GM19468 (cell line): Measurements from ENCODE around the gene PTPRZ1.

Experiments used
- ATAC-seq: cut with Tn5 transposase; IDR thresholded peaks from one replicate; pipeline ENCODE4 v1.9.1; 2021; ENCODE audit warnings: mild to moderate bottlenecking, moderate library complexity, moderate number of reproducible peaks; ENCODE audit not compliant: unreplicated experiment; ENCODE audit errors: extremely low read depth

The PTPRZ1 gene

GRCh38 chr7:122035876-122036275 is 162.9 kb downstream of the PTPRZ1 start:
- no peak for ATAC-seq

- ATAC-seq: no peak
These were observed 165.2 kb downstream of the PTPRZ1 start for GRCh38 chr7:122038134-122038533.

- no peak for ATAC-seq
These were observed 165.9 kb downstream of the PTPRZ1 start for GRCh38 chr7:122038904-122039303.

GRCh38 chr7:122040147-122040546 is 167.2 kb downstream of the PTPRZ1 start:
- no peak for ATAC-seq

- no peak for ATAC-seq
These were observed 173.4 kb downstream of the PTPRZ1 start for GRCh38 chr7:122046402-122046801.

GRCh38 chr7:122054393-122054792 is 181.4 kb downstream of the PTPRZ1 start:
- no peak for ATAC-seq

- ATAC-seq: no peak
These were observed 182.1 kb downstream of the PTPRZ1 start for GRCh38 chr7:122055073-122055472.

GRCh38 chr7:122056977-122057376 is 184.0 kb downstream of the PTPRZ1 start:
- no peak for ATAC-seq

GRCh38 chr7:122059542-122059941 is 186.6 kb downstream of the PTPRZ1 start:
- no peak for ATAC-seq

- ATAC-seq: no peak
These were observed 190.2 kb downstream of the PTPRZ1 start for GRCh38 chr7:122063146-122063545.

GRCh38 chr7:122064971-122065370 is 192.0 kb downstream of the PTPRZ1 start:
- ATAC-seq: no peak

- no peak for ATAC-seq
These were observed 194.1 kb downstream of the PTPRZ1 start for GRCh38 chr7:122067077-122067476.

- no peak for ATAC-seq
These were observed 195.1 kb downstream of the PTPRZ1 start for GRCh38 chr7:122068046-122068445.

- ATAC-seq: no peak
These were observed 196.0 kb downstream of the PTPRZ1 start for GRCh38 chr7:122068999-122069398.

- no peak for ATAC-seq
These were observed 197.1 kb downstream of the PTPRZ1 start for GRCh38 chr7:122070062-122070461.

- ATAC-seq: no peak
These were observed 197.9 kb downstream of the PTPRZ1 start for GRCh38 chr7:122070834-122071233.

- no peak for ATAC-seq
These were observed 199.3 kb downstream of the PTPRZ1 start for GRCh38 chr7:122072272-122072671.

GRCh38 chr7:122072924-122073599 is 200.1 kb downstream of the PTPRZ1 start:
- ATAC-seq: no peak

- no peak for ATAC-seq
These were observed 200.7 kb downstream of the PTPRZ1 start for GRCh38 chr7:122073635-122074034.

- no peak for ATAC-seq
These were observed 209.2 kb downstream of the PTPRZ1 start for GRCh38 chr7:122082160-122082559.

GRCh38 chr7:122082670-122083069 is 209.7 kb downstream of the PTPRZ1 start:
- ATAC-seq: no peak
